ENCODE data around the gene INF2. TPM values are rescaled to one million over a fixed set of nuclear protein-coding genes. Genes with fewer than 3 reads are reported as not detected.

Gene INF2
- total RNA-seq, 1 donor from 2014 or later, result 126 TPM

DNA sequence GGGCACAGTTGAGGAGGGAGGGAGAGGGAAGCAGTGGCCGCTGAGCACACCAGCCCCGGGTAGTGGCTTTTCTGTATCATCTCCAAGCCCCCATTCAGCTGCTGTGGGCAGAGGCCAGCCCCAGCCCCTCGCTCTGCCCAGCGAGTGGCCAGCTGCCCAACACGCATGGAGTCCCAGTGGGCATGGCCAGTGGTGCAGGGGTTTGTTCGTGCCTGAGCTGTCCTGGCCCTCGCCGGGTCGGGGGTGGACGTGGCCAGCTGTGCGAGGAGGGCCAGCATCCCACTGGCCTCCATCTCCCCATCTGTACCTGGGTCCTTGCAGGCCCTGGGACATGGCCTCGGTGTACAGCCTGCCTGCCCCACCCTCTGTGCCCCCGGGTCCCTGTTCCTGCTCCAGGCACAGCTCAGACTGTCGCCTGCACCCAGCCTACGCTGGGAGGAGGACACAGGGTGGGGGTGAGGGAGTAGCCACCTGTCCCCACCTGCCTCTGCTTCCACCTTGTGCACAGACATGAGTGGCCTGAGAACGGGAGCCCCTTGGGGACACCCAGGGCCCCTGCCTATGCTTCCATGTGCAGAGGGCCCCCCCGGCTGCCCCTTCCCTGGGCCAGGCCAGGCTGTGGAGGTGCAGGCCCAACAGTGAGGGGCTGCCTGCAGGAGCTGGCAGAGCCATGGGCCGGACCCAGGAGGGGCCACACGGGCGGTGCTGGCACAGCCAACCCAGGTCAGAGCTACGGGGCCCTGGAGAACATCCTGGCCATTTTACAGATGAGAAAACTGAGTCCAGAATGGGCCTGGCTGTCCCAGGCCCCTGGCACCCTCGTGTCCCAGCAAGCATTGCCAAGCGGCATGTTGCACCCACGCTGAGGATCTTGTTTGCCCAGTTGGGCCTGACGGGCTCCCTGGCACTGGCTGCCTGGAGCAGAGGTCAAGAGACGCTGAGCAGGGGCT, 4.3 kb downstream of the INF2 start:
- Mint-ChIP-seq H3K4me3 (ENCODE audit: unreplicated experiment) (no peak overlapping the region), H3K9me3 (ENCODE audit: unreplicated experiment) (no peaks in the 10 kb centered on the region), H3K36me3 (ENCODE audit: low read depth, unreplicated experiment) (peaks cover 9% of the 10 kb centered on the region), H3K27ac (ENCODE audit: unreplicated experiment) (no peak overlapping the region), H3K27me3 (ENCODE audit: low read depth, unreplicated experiment) (no peaks in the 10 kb centered on the region), H3K4me1 (ENCODE audit: low read depth, unreplicated experiment) (peaks cover 25% of the 10 kb centered on the region)
- Histone ChIP-seq H3K27me3 (ENCODE audit: insufficient read depth, low read length) (no peaks in the 10 kb centered on the region), H3K36me3 (ENCODE audit: insufficient read depth, low read length) (peaks cover 5% of the 10 kb centered on the region), H3K9ac (ENCODE audit: low read length) (peak overlapping the region; percentile 6), H3K79me2 (ENCODE audit: insufficient read depth, low read length) (peaks cover 91% of the 10 kb centered on the region), H2AFZ (ENCODE audit: low read depth, low read length) (no peak overlapping the region), H3K4me3 (ENCODE audit: insufficient read depth, low read depth, low read length) (no peak overlapping the region), H3K9me3 (ENCODE audit: insufficient read depth, low read depth, low read length) (no peaks in the 10 kb centered on the region), H3K4me1 (ENCODE audit: insufficient read depth, low read length) (peaks cover 62% of the 10 kb centered on the region), H3K4me2 (ENCODE audit: low read length) (peak overlapping the region; percentile 35), H4K20me1 (ENCODE audit: insufficient read depth, low read length) (peaks cover 88% of the 10 kb centered on the region), H3K27ac (ENCODE audit: low read depth, low read length) (no peak overlapping the region)
- DNase-seq (ENCODE audit: low read depth) (no peak), FAIRE-seq (no peak)
- TF ChIP-seq, protein P1, sequence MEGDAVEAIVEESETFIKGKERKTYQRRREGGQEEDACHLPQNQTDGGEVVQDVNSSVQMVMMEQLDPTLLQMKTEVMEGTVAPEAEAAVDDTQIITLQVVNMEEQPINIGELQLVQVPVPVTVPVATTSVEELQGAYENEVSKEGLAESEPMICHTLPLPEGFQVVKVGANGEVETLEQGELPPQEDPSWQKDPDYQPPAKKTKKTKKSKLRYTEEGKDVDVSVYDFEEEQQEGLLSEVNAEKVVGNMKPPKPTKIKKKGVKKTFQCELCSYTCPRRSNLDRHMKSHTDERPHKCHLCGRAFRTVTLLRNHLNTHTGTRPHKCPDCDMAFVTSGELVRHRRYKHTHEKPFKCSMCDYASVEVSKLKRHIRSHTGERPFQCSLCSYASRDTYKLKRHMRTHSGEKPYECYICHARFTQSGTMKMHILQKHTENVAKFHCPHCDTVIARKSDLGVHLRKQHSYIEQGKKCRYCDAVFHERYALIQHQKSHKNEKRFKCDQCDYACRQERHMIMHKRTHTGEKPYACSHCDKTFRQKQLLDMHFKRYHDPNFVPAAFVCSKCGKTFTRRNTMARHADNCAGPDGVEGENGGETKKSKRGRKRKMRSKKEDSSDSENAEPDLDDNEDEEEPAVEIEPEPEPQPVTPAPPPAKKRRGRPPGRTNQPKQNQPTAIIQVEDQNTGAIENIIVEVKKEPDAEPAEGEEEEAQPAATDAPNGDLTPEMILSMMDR (IDR thresholded peaks at IDR 0.05; ENCODE audit: insufficient read depth, low read depth, low read length), result no peak
- no peak for TF ChIP-seq EZH2 (IDR thresholded peaks at IDR 0.05; ENCODE audit: insufficient read depth, low read length)

DNA sequence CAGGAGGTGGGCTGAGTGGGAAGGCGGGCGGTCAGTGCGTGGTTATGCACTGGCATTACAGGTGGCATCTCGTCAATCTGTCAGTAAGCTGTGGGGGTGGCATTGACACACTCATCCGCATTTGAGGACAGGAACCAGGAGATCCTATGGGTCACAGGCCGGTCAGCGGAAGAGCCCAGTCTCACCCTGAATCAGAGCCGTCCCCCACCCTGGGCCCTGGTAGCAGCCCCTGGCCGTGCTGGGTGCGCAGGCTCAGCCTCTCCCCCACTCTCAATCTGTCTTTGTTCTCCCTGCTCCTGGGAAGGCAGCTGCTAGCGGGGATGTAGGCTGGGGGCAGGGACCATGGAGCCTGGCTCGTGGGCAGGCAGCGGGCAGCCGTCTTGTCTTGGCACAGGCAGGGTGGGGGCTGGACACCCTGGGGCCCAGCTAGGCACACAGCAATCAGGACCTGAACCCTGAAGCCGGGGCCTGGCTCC, 5.1 kb downstream of the INF2 start:
- FAIRE-seq, result no peak
- no peaks in the 10 kb centered on the region for H3K9me3 ChIP-seq (ENCODE audit: insufficient read depth, low read depth, low read length)
- peaks cover 96% of the 10 kb centered on the region for H4K20me1 ChIP-seq (ENCODE audit: insufficient read depth, low read length)
- Mint-ChIP-seq H3K4me3 (ENCODE audit: unreplicated experiment) (no peak overlapping the region), H3K27me3 (ENCODE audit: low read depth, unreplicated experiment) (no peaks in the 10 kb centered on the region), H3K36me3 (ENCODE audit: low read depth, unreplicated experiment) (peaks cover 9% of the 10 kb centered on the region), H3K27ac (ENCODE audit: unreplicated experiment) (no peak overlapping the region), H3K4me1 (ENCODE audit: low read depth, unreplicated experiment) (peaks cover 25% of the 10 kb centered on the region), H3K9me3 (ENCODE audit: unreplicated experiment) (no peaks in the 10 kb centered on the region)
- no peak overlapping the region for H2AFZ ChIP-seq (ENCODE audit: low read depth, low read length)
- DNase-seq (ENCODE audit: low read depth), result no peak
- peaks cover 57% of the 10 kb centered on the region for H3K4me1 ChIP-seq (ENCODE audit: insufficient read depth, low read length)
- peaks cover 5% of the 10 kb centered on the region for H3K36me3 ChIP-seq (ENCODE audit: insufficient read depth, low read length)
- peaks cover 98% of the 10 kb centered on the region for H3K79me2 ChIP-seq (ENCODE audit: insufficient read depth, low read length)
- no peak for TF ChIP-seq EZH2 (IDR thresholded peaks at IDR 0.05; ENCODE audit: insufficient read depth, low read length)
- TF ChIP-seq, protein P1 (IDR thresholded peaks at IDR 0.05; ENCODE audit: insufficient read depth, low read depth, low read length), result no peak
- H3K27me3 ChIP-seq (ENCODE audit: insufficient read depth, low read length), result no peaks in the 10 kb centered on the region
- H3K4me3 ChIP-seq (ENCODE audit: insufficient read depth, low read depth, low read length), result no peak overlapping the region
- peak overlapping the region; percentile 6 for H3K9ac ChIP-seq (ENCODE audit: low read length)
- peak overlapping the region; percentile 7 for H3K27ac ChIP-seq (ENCODE audit: low read depth, low read length)
- peak overlapping the region; percentile 35 for H3K4me2 ChIP-seq (ENCODE audit: low read length)
